Measurements from ENCODE around the gene TRIM45.
"Not testable (repeated sequence)": the region's sequence is repeated elsewhere in the genome, so short reads cannot be mapped to it uniquely, and the experiment has no call there.

The TRIM45 gene

GRCh38 chr1:117135329-117135728 lies 13.8 kb upstream of the TRIM45 start:
- DNase-seq (ENCODE audit: low spot score) = no peak

- DNase-seq (ENCODE audit: low spot score) = no peak
Observed at GRCh38 chr1:117130526-117130925, 9.0 kb upstream of the TRIM45 start.

GRCh38 chr1:117128323-117129079 lies 7.0 kb upstream of the TRIM45 start:
- peak; percentile 66 for DNase-seq (ENCODE audit: low spot score)

GRCh38 chr1:117127795-117128194 lies 6.2 kb upstream of the TRIM45 start:
- DNase-seq (ENCODE audit: low spot score) = no peak

GRCh38 chr1:117124661-117125060 lies 3.1 kb upstream of the TRIM45 start:
- no peak for DNase-seq (ENCODE audit: low spot score)

- no peak for DNase-seq (ENCODE audit: low spot score)
Observed at GRCh38 chr1:117123274-117123673, 1.7 kb upstream of the TRIM45 start.

- no peak for DNase-seq (ENCODE audit: low spot score)
Observed at GRCh38 chr1:117122330-117123025, 929 bp upstream of the TRIM45 start.

- peak; percentile 77 for DNase-seq (ENCODE audit: low spot score)
Observed at GRCh38 chr1:117120774-117121588, 568 bp downstream of the TRIM45 start.

GRCh38 chr1:117119144-117119543 lies 2.4 kb downstream of the TRIM45 start:
- not testable (repeated sequence) for DNase-seq (ENCODE audit: low spot score)

GRCh38 chr1:117118137-117118536 lies 3.4 kb downstream of the TRIM45 start:
- DNase-seq (ENCODE audit: low spot score) = no peak

GRCh38 chr1:117117697-117118096 lies 3.9 kb downstream of the TRIM45 start:
- DNase-seq (ENCODE audit: low spot score) = no peak

- no peak for DNase-seq (ENCODE audit: low spot score)
Observed at GRCh38 chr1:117116784-117117130, 4.8 kb downstream of the TRIM45 start.

GRCh38 chr1:117116090-117116783 lies 5.3 kb downstream of the TRIM45 start:
- no peak for DNase-seq (ENCODE audit: low spot score)

GRCh38 chr1:117114877-117115276 lies 6.7 kb downstream of the TRIM45 start:
- no peak for DNase-seq (ENCODE audit: low spot score)

- no peak for DNase-seq (ENCODE audit: low spot score)
Observed at GRCh38 chr1:117113199-117113598, 8.3 kb downstream of the TRIM45 start.

- no peak for DNase-seq (ENCODE audit: low spot score)
Observed at GRCh38 chr1:117112047-117112717, 9.4 kb downstream of the TRIM45 start.

GRCh38 chr1:117110774-117111173 lies 10.8 kb downstream of the TRIM45 start:
- DNase-seq (ENCODE audit: low spot score) = no peak

- no peak for DNase-seq (ENCODE audit: low spot score)
Observed at GRCh38 chr1:117107364-117107763, 14.2 kb downstream of the TRIM45 start.

- DNase-seq (ENCODE audit: low spot score) = peak; percentile 43
Observed at GRCh38 chr1:117106478-117106877, 15.1 kb downstream of the TRIM45 start.

GRCh38 chr1:117105722-117106121 lies 15.8 kb downstream of the TRIM45 start:
- no peak for DNase-seq (ENCODE audit: low spot score)

- no peak for DNase-seq (ENCODE audit: low spot score)
Observed at GRCh38 chr1:117104986-117105385, 16.6 kb downstream of the TRIM45 start.

GRCh38 chr1:117101858-117102257 lies 19.7 kb downstream of the TRIM45 start:
- DNase-seq (ENCODE audit: low spot score) = not testable (repeated sequence)
